LNCaP clone FGC (cell line): Measurements from ENCODE around the gene KLHL11.
A peak's percentile ranks its signal among the peaks of the same experiment; 100 is the strongest.
"Not testable (repeated sequence)": the region's sequence is repeated elsewhere in the genome, so short reads cannot be mapped to it uniquely, and the experiment has no call there.

ENCODE experiments used
- DNase-seq: peaks from one replicate; pipeline ENCODE4 v3.0.0-alpha.2; 2011; ENCODE audit warnings: low read depth
- H3K4me3 ChIP-seq: 2 replicates; pipeline ENCODE4 v1.5.1; 2011; ENCODE audit warnings: mild to moderate bottlenecking, low read depth, low read length, control low read depth
- CTCF ChIP-seq: IDR thresholded peaks from 2 replicates; pipeline ENCODE4 v1.5.1; 2012; ENCODE audit warnings: mild to moderate bottlenecking; ENCODE audit not compliant: control insufficient read depth, insufficient read depth; ENCODE audit errors: extremely low read depth

The KLHL11 gene

GRCh38 chr17:41863074-41863848, 2.0 kb downstream of the KLHL11 start:
- peak overlapping the region; percentile 89; the same call in 1 of the 2 replicates for H3K4me3 ChIP-seq
- no peak for TF ChIP-seq CTCF
- DNase-seq, result no peak

- TF ChIP-seq CTCF, result no peak
- DNase-seq, result no peak
- no peak overlapping the region for H3K4me3 ChIP-seq
Measured at GRCh38 chr17:41860254-41860931, 4.8 kb downstream of the KLHL11 start.

GRCh38 chr17:41851382-41851781, 13.8 kb downstream of the KLHL11 start:
- not testable (repeated sequence) for H3K4me3 ChIP-seq, DNase-seq

- DNase-seq, result no peak
- TF ChIP-seq CTCF, result no peak
Measured at GRCh38 chr17:41849251-41849990, 15.8 kb downstream of the KLHL11 start.

GRCh38 chr17:41848788-41849187, 16.4 kb downstream of the KLHL11 start:
- H3K4me3 ChIP-seq, result no peak overlapping the region
- TF ChIP-seq CTCF, result no peak
- no peak for DNase-seq

More at GRCh38 chr17:41849251-41849990, 15.8 kb downstream of the KLHL11 start:
- H3K4me3 ChIP-seq, result no peak overlapping the region

GRCh38 chr17:41844971-41845370, 20.3 kb downstream of the KLHL11 start:
- no peak overlapping the region for H3K4me3 ChIP-seq
- TF ChIP-seq CTCF, result no peak
- DNase-seq, result no peak

GRCh38 chr17:41840781-41841180, 24.4 kb downstream of the KLHL11 start:
- DNase-seq, H3K4me3 ChIP-seq: not testable (repeated sequence)

- DNase-seq, H3K4me3 ChIP-seq: not testable (repeated sequence)
Measured at GRCh38 chr17:41839448-41839847, 25.8 kb downstream of the KLHL11 start.
